OCI-LY7 (cell line): ENCODE data around the gene BASP1.

ENCODE experiments used
- EZH2phosphoT487 ChIP-seq: fragments of 200-600 bp; sonication (generic); IDR thresholded peaks from 2 replicates; pipeline ENCODE4 v1.6.1; 2018; ENCODE audit warnings: low read depth, borderline replicate concordance, mild to moderate bottlenecking, mixed run types, antibody characterized with exemption, low read length, moderate library complexity, mixed read lengths
- TF ChIP-seq, protein P1 (sequence below): fragments of 200-600 bp; sonication (generic); conservative IDR thresholded peaks from 2 replicates; pipeline ENCODE4 v1.5.1; 2014; ENCODE audit warnings: mild to moderate bottlenecking, antibody characterized with exemption, low read length, moderate library complexity, mixed read lengths

DNA sequence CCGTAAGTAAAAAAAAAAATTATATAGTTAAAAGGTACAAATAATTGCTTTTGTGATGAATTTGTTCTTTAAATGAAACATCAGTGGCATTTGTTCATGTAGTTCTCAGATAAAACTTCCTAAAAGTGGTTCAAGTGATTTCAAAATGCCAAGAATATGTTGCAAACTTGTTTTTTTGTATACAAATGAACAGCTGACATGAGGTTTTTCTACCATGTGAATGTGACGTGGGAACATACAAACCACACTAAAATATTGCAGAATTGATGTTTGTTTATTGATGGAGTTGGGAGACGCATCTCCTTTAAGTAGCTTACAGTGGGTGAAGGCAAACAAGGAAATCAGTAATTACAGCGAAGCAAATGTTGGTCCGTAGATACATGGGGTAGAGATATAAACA lies 16.9 kb downstream of the BASP1 start:
- TF ChIP-seq, protein P1, sequence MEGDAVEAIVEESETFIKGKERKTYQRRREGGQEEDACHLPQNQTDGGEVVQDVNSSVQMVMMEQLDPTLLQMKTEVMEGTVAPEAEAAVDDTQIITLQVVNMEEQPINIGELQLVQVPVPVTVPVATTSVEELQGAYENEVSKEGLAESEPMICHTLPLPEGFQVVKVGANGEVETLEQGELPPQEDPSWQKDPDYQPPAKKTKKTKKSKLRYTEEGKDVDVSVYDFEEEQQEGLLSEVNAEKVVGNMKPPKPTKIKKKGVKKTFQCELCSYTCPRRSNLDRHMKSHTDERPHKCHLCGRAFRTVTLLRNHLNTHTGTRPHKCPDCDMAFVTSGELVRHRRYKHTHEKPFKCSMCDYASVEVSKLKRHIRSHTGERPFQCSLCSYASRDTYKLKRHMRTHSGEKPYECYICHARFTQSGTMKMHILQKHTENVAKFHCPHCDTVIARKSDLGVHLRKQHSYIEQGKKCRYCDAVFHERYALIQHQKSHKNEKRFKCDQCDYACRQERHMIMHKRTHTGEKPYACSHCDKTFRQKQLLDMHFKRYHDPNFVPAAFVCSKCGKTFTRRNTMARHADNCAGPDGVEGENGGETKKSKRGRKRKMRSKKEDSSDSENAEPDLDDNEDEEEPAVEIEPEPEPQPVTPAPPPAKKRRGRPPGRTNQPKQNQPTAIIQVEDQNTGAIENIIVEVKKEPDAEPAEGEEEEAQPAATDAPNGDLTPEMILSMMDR, result no peak
- TF ChIP-seq EZH2phosphoT487, result no peak
